ENCODE measurements around the gene CTNNBIP1.

CTNNBIP1 gene

GRCh38 chr1:9853249-9853595 is 56.8 kb downstream of the CTNNBIP1 start:
- no peak for DNase-seq (ENCODE audit: low read depth in 2 of 2)

- no peak for DNase-seq (ENCODE audit: low read depth in 2 of 2)
These were observed 57.4 kb downstream of the CTNNBIP1 start for GRCh38 chr1:9852410-9853248.

GRCh38 chr1:9852004-9852403 is 58.1 kb downstream of the CTNNBIP1 start:
- no peak for DNase-seq (ENCODE audit: low read depth in 2 of 2)

GRCh38 chr1:9850442-9851162 is 59.5 kb downstream of the CTNNBIP1 start:
- DNase-seq (ENCODE audit: low read depth in 2 of 2): no peak

- DNase-seq (ENCODE audit: low read depth in 2 of 2): no peak
These were observed 60.2 kb downstream of the CTNNBIP1 start for GRCh38 chr1:9849691-9850441.

GRCh38 chr1:9848022-9848421 is 62.0 kb downstream of the CTNNBIP1 start:
- DNase-seq (ENCODE audit: low read depth in 2 of 2): no peak

GRCh38 chr1:9847269-9847668 is 62.8 kb downstream of the CTNNBIP1 start:
- no peak for DNase-seq (ENCODE audit: low read depth in 2 of 2)

GRCh38 chr1:9846611-9847171 is 63.4 kb downstream of the CTNNBIP1 start:
- no peak for DNase-seq (ENCODE audit: low read depth in 2 of 2)

- DNase-seq (ENCODE audit: low read depth in 2 of 2): no peak
These were observed 64.2 kb downstream of the CTNNBIP1 start for GRCh38 chr1:9845914-9846313.

- DNase-seq (ENCODE audit: low read depth in 2 of 2): no peak
These were observed 65.3 kb downstream of the CTNNBIP1 start for GRCh38 chr1:9844756-9845155.

GRCh38 chr1:9844106-9844505 is 66.0 kb downstream of the CTNNBIP1 start:
- DNase-seq (ENCODE audit: low read depth in 2 of 2): no peak

GRCh38 chr1:9843576-9843945 is 66.5 kb downstream of the CTNNBIP1 start:
- DNase-seq (ENCODE audit: low read depth in 2 of 2): no peak

GRCh38 chr1:9842781-9843575 is 67.1 kb downstream of the CTNNBIP1 start:
- no peak for DNase-seq (ENCODE audit: low read depth in 2 of 2)

GRCh38 chr1:9842073-9842711 is 67.9 kb downstream of the CTNNBIP1 start:
- no peak for DNase-seq (ENCODE audit: low read depth in 2 of 2)

- DNase-seq (ENCODE audit: low read depth in 2 of 2): no peak
These were observed 68.6 kb downstream of the CTNNBIP1 start for GRCh38 chr1:9841460-9841859.

- DNase-seq (ENCODE audit: low read depth in 2 of 2): no peak
These were observed 69.9 kb downstream of the CTNNBIP1 start for GRCh38 chr1:9840176-9840575.

GRCh38 chr1:9838946-9839345 is 71.1 kb downstream of the CTNNBIP1 start:
- DNase-seq (ENCODE audit: low read depth in 2 of 2): no peak

- DNase-seq (ENCODE audit: low read depth in 2 of 2): no peak
These were observed 73.5 kb downstream of the CTNNBIP1 start for GRCh38 chr1:9836632-9836960.

GRCh38 chr1:9835758-9836631 is 74.1 kb downstream of the CTNNBIP1 start:
- no peak for DNase-seq (ENCODE audit: low read depth in 2 of 2)

GRCh38 chr1:9835404-9835757 is 74.7 kb downstream of the CTNNBIP1 start:
- DNase-seq (ENCODE audit: low read depth in 2 of 2): no peak

Measured in stimulated activated CD4-positive, alpha-beta T cell treated with anti-CD3 and anti-CD28 coated beads, Interleukin-1b, Interleukin-23, amount 100 ng/mL, for 1 hour (primary cell).